Tibial artery (tissue), 4 donors: ENCODE data around the gene NR4A3.

Source experiments
- DNase-seq, 2 donors: peaks; one replicate each; pipeline ENCODE4 v3.0.0-alpha.2; 2019
- H3K27ac ChIP-seq, 2 donors: fragments of 200-600 bp; sonication (generic) in 1 of 2; 1 replicate in 1 of 2; 2 replicates in 1 of 2; pipeline ENCODE4 v1.5.1; 2018 to 2019; ENCODE audit warnings: mild to moderate bottlenecking in 1 of 2
- H3K27me3 ChIP-seq, 2 donors: fragments of 200-600 bp; sonication (generic) in 1 of 2; one replicate each; pipeline versions ENCODE4 v1.5.1 to v1.6.0; 2016 to 2019
- H3K36me3 ChIP-seq, 3 donors: fragments of 200-600 bp; sonication (generic) in 2 of 3; one replicate each; pipeline ENCODE4 v1.5.1; 2016 to 2019; ENCODE audit warnings: mild to moderate bottlenecking in 2 of 3
- H3K4me1 ChIP-seq, 4 donors: fragments of 200-600 bp; sonication (generic) in 2 of 4; 1 replicate in 3 of 4; 2 replicates in 1 of 4; pipeline ENCODE4 v1.5.1; 2016 to 2019
- H3K4me3 ChIP-seq, 2 donors: fragments of 200-600 bp; sonication (generic) in 1 of 2; 1 replicate in 1 of 2; 2 replicates in 1 of 2; pipeline ENCODE4 v1.5.1; 2018 to 2019; ENCODE audit warnings: mild to moderate bottlenecking in 2 of 2
- H3K9me3 ChIP-seq, 3 donors: fragments of 200-600 bp; sonication (generic) in 1 of 3; one replicate each; pipeline ENCODE4 v1.5.1; 2016 to 2019
- intact Hi-C: fragments of 100-400 bp; cut with DNase I; formaldehyde crosslinking; loops from one replicate; pipeline ENCODE4 v1.15.0; 2023; ENCODE audit warnings: low total_unique reads
- TF ChIP-seq, protein P1 (sequence below), 2 experiments: fragments of 200-600 bp in 1 of 2; fragments of 450-650 bp in 1 of 2; IDR thresholded peaks; one replicate each; pipeline ENCODE4 v1.5.1; 2017 to 2019; ENCODE audit warnings: antibody characterized with exemption in 2 of 2, mild to moderate bottlenecking in 1 of 2, moderate library complexity in 1 of 2

The NR4A3 gene

DNA sequence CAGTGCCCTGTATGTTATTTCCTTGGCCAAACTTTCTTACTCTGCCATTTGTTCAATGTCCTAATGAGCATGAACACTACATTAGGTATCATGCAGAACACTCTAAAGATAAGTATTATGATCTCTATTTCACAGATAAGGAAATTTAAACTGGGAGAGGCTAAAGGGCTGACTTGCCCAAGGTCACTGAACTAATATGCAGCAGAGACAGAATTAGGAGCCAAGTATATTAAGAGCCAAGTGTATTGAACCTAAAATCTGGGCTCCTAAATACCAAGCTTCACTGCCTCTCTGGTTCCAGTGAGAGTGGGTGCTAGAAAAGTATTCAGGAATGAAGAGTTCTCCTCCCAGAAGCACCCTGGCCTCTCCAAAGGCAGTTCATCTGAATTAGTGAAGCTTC, 13.5 kb downstream of the NR4A3 start:
- no peaks in the 10 kb centered on the region for H3K9me3 ChIP-seq
- no peaks in the 10 kb centered on the region for H3K4me1 ChIP-seq
- intact Hi-C loops: no loop called here
- TF ChIP-seq, protein P1, sequence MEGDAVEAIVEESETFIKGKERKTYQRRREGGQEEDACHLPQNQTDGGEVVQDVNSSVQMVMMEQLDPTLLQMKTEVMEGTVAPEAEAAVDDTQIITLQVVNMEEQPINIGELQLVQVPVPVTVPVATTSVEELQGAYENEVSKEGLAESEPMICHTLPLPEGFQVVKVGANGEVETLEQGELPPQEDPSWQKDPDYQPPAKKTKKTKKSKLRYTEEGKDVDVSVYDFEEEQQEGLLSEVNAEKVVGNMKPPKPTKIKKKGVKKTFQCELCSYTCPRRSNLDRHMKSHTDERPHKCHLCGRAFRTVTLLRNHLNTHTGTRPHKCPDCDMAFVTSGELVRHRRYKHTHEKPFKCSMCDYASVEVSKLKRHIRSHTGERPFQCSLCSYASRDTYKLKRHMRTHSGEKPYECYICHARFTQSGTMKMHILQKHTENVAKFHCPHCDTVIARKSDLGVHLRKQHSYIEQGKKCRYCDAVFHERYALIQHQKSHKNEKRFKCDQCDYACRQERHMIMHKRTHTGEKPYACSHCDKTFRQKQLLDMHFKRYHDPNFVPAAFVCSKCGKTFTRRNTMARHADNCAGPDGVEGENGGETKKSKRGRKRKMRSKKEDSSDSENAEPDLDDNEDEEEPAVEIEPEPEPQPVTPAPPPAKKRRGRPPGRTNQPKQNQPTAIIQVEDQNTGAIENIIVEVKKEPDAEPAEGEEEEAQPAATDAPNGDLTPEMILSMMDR (IDR thresholded peaks at IDR 0.05): no peak
- no peak overlapping the region for H3K27ac ChIP-seq
- no peaks in the 10 kb centered on the region for H3K27me3 ChIP-seq
- no peak overlapping the region for H3K4me3 ChIP-seq
- peaks cover 0 to 12% (median 5%) of the 10 kb centered on the region in 3 donors for H3K36me3 ChIP-seq
- no peak for DNase-seq

DNA sequence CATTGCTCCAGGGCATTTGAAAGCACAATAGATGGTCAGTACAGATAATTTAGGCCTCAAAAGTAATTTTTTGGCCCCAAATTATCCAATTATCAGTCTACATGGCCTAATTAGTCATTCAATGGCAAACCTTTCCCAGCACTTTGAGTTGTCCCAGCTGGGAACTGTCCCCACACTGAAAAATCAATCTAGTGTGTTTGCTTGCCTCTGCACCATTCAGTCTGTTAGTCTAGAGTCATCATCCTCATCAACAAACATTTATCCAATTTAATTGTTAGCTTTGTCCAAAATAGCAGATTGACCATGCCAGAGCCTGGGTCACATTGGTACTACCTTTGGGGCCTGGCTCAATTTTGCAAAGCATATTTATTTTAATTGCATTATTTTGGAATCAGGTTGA, 13.9 kb downstream of the NR4A3 start:
- Histone ChIP-seq H3K27me3 (no peaks in the 10 kb centered on the region), H3K4me3 (no peak overlapping the region), H3K27ac (no peak overlapping the region), H3K4me1 (no peaks in the 10 kb centered on the region), H3K36me3 (peaks cover 0 to 12% (median 5%) of the 10 kb centered on the region in 3 donors), H3K9me3 (no peaks in the 10 kb centered on the region)
- intact Hi-C loops: no loop called here
- no peak for DNase-seq
- TF ChIP-seq, protein P1 (IDR thresholded peaks at IDR 0.05): no peak

DNA sequence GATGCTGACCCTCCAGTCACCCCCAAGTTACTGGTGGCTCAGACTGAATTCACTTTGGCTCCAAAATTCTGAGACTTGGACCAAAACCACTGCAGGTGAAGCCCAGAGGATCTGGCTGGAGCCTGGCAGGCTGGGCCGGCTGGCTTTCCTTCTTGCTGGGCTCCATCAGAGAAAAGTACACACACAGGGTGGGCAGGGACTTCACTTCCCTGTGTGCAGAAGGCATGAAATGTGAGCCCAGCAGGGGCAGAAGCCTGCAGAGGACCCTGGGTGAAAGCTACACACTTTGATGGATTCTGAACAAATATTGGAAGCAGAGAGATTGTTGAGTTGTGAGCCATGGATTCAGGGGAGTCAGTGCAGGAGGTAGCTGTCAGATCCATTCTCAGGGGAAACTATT, 18.4 kb downstream of the NR4A3 start:
- DNase-seq: no peak
- TF ChIP-seq, protein P1 (IDR thresholded peaks at IDR 0.05): no peak
- intact Hi-C loops: no loop called here

DNA sequence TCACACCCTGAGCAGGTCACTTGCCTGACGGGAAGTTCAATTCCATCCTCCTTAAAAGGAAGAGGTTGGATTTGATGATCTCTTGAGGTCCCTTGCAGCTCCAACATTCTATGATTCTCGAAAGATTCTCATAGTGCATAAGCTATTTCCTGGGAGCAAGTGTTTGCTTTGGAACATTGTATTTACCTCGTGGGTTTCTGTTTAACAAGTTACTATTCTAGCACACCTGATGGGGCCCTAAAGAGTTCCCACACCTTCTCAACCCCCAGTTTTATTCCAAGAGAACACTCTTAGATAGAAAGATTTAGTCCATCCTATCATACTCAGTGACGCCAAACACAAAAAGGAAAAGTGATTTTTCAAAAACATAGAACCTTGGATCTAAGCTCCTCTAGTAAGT, 23.4 kb downstream of the NR4A3 start:
- no peak overlapping the region for H3K27ac ChIP-seq
- no peaks in the 10 kb centered on the region for H3K27me3 ChIP-seq
- TF ChIP-seq, protein P1 (IDR thresholded peaks at IDR 0.05): no peak
- peaks cover 19 to 40% (median 31%) of the 10 kb centered on the region in 3 donors for H3K36me3 ChIP-seq
- no peaks in the 10 kb centered on the region for H3K4me1 ChIP-seq
- DNase-seq: no peak
- intact Hi-C loops: no loop called here
- H3K4me3 ChIP-seq: no peak overlapping the region
- H3K9me3 ChIP-seq: no peaks in the 10 kb centered on the region

More for the DNA sequence above, 18.4 kb downstream of the NR4A3 start:
- H3K27me3 ChIP-seq: no peaks in the 10 kb centered on the region
- no peaks in the 10 kb centered on the region for H3K9me3 ChIP-seq
- no peak overlapping the region for H3K4me3 ChIP-seq
- peaks cover 0 to 11% (median 0%) of the 10 kb centered on the region in 3 donors for H3K36me3 ChIP-seq
- no peak overlapping the region for H3K27ac ChIP-seq
- no peaks in the 10 kb centered on the region for H3K4me1 ChIP-seq

DNA sequence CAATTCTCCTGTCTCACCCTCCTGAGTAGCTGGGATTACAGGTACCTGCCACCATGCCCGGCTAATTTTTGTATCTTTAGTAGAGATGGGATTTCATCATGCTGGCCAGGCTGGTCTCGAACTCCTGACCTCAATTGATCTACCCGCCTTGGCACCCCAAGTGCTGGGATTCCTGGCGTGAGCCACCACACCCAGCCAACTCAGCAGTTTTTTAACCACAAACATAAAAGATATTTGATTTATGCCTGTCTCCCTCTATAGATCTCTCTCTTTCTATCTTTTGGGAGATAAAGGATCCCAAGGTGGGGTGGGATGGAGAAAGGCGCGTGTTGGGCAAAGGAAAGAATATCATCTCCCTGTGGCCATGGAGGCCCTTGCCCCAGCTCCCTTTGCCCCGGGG, 26.8 kb downstream of the NR4A3 start:
- H3K27me3 ChIP-seq: no peaks in the 10 kb centered on the region
- H3K9me3 ChIP-seq: no peaks in the 10 kb centered on the region
- TF ChIP-seq, protein P1 (IDR thresholded peaks at IDR 0.05): no peak
- H3K36me3 ChIP-seq: peaks cover 19 to 40% (median 31%) of the 10 kb centered on the region in 3 donors
- no peak overlapping the region for H3K4me3 ChIP-seq
- no peak for DNase-seq
- H3K4me1 ChIP-seq: peaks cover 0 to 9% (median 0%) of the 10 kb centered on the region in 4 donors
- intact Hi-C loops: no loop called here
- no peak overlapping the region for H3K27ac ChIP-seq
